ENCODE data around the gene USP33. TPM values are rescaled to one million over a fixed set of nuclear protein-coding genes. Genes with fewer than 3 reads are reported as not detected.

Gene USP33
- total and polyA plus RNA-seq, 9 of the 15 experiments (the other 6 are each of a cell fraction or from before 2014, with no cell fraction given): 22.4 to 83.5 (median 44.7) TPM

- TF ChIP-seq ATF6 (CRISPR knock-in tag; IDR thresholded peaks at IDR 0.05) (no peak), AFF4 (CRISPR knock-in tag; IDR thresholded peaks at IDR 0.05) (no peak), THAP12 (CRISPR knock-in tag; IDR thresholded peaks at IDR 0.05) (0 out of 2 replicates have a peak, but pooled peaks have one; percentile 31), SREBF2 (CRISPR knock-in tag; IDR thresholded peaks at IDR 0.05) (no peak), SP2 (IDR thresholded peaks at IDR 0.05; ENCODE audit: extremely low read depth, low read depth, low read length, poor library complexity, severe bottlenecking) (no peak), ETV1 (tag; conservative IDR thresholded peaks at IDR 0.05; ENCODE audit: low read depth) (peak; percentile 85), TBL1XR1 (IDR thresholded peaks at IDR 0.05; ENCODE audit: low read length in 2 of 2) (peak in 1 of 2 experiments; percentile 18; a peak in 1 of 4 replicates), ZNF511 (CRISPR knock-in tag; IDR thresholded peaks at IDR 0.05) (peak; percentile 80; the same call in 1 of the 2 replicates), TFAM (CRISPR knock-in tag; conservative IDR thresholded peaks at IDR 0.05) (no peak), DNMT1 (IDR thresholded peaks at IDR 0.05) (no peak), ARID3A (IDR thresholded peaks at IDR 0.05; ENCODE audit: borderline replicate concordance, low read depth, low read length) (no peak), THRAP3 (IDR thresholded peaks at IDR 0.05; ENCODE audit: borderline replicate concordance) (no peak), ZNF551 (CRISPR knock-in tag; IDR thresholded peaks at IDR 0.05) (no peak), ZFP1 (CRISPR knock-in tag; IDR thresholded peaks at IDR 0.05) (no peak)
These were observed at the start of gene USP33 (continued) for GRCh38 chr1:77759071-77760028.
